NAMALWA (cell line): Measurements from ENCODE around the gene TIAM1.

ENCODE experiments used
- DNase-seq: peaks from one replicate; pipeline ENCODE4 v3.0.0-alpha.2; 2015; ENCODE audit warnings: low spot score

TIAM1 gene

DNA sequence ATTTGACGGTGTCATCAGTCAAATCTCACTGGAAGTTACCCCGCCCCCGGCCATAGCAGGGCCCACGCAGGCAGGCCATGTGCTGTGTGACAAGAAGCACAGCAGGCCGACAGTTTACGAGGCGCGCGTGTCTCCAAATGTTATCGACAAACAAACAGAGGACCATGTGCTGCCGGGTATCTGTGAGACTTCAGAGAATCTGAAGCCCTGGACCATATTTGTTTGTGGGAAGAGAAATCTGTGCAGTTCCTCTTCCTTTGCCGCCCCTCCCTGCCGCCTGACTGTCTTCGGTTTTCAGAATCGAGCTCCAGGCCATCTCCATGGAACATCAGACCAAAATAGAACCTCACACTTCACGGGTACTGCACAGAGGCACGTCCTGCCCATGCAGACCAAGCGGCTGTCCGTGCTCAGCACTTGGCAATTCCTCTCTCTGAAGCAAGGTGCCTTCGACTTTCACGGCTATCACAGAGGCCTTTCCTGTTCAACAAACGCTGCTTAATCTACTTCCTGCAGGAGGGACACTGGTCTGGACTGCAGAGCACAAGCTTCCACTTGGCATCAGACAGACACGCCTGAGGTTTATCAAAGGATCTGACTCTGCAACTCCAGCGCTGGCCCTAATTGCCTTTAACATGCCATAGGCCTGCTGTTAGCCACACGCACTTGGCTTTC is 170.0 kb downstream of the TIAM1 start:
- DNase-seq: no peak

DNA sequence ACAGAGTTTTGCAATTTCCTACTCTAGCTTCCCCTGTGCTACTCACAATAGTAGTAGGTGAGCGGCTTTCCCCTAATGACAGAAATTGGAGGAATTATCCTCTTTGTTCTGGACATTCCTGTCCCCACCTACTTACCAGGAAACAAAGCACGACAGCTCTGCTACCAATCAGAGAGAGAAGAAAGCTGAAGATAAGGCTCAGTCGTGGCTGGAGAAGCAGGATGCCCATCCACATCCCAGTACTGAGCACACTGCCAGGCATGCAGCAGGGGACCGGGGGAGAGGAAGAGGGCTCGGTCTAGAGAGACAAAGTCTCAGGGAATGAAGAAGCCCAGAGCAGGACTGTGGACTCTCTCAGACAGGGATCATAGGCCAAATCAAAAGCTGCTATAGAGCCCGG is 171.7 kb downstream of the TIAM1 start:
- DNase-seq: no peak

DNA sequence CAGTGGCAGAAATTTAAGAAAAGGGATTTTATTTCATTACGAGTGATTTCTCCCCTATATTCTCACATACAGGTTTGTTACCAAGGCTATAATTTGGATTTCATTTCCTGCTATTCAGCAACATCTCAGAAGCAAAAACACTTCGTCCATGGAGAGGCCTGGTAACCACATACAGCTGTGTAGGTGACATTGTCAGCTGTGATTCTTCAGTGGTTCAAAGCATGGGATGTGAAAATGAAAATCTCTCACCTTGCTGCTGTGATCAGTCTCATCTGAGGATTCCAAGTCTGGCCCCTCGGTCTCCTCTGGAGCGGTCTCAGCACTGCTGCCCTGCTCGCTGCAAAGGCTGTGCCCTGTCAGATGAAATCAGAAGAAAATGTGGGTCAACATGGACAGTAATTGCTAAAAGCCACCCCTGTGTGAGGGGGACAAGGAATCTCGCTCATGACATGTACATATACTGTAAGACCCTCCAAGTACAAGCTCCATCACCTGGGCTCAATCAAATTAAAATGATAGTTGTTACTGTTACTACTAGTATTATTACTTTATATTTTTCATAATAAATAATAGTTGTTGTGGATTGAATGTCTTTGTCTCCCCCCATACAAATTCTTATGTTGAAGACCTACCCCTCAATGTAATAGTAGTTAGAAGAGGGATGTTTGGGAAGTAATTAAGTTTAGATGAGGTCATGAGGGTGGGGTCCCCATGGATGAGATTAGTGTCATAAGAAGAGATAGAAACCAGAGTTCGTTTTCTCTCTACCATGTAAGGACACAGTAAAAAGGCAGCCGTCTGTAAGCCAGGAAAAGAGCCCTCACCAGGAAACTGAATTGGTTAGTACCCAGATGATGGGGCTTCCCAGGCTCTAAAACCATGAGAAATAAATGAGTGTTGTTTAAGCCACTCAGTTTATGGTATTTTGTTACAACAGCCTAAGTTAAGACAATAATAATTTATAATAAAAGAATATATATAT is 179.1 kb downstream of the TIAM1 start:
- DNase-seq: no peak

DNA sequence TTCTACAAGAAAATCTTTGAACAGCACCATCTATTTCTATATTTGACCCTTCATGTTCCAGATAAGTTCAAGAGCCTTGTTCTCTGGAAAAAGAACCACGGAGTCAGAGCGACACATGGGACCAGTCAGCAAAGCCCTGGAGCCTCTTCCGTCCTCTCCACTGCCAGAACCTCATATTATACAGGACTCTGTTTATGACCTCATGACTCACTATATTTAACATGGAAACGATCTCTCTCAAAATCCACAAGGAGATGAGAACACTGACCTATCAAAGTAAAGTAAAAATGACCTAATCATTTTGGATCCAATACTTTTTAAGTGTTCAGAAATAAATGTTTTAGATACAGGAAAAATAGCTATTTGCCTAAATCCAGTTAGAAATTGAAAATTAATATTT is 181.2 kb downstream of the TIAM1 start:
- DNase-seq: no peak

DNA sequence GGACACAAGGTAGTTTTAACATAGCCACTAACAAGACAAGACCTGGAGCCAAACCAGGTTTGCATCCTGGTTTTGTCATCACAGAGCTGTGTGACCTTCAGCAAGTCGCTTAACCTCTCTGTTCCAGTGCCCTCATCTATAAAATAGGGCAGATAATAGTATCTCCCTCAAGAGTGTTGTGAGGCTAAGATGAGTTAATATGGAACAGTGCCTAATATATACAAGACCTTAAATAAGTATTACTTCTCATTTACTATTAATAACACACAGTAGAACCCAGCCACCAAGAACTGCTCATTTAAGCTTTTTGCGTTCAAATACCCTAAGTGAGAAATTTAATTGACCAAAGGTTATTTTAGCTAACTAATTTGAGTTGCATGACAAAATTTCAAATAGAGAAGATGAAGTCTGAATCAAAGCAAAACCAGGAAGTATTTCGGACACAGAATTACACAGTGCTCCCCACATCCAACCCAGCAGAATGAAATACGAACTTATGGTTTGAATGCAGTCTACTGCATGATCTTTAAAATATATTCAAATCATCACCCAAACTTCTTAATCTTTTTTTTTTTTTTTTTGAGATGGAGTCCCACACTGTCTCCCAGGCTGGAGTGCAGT is 181.9 kb downstream of the TIAM1 start:
- no peak for DNase-seq

DNA sequence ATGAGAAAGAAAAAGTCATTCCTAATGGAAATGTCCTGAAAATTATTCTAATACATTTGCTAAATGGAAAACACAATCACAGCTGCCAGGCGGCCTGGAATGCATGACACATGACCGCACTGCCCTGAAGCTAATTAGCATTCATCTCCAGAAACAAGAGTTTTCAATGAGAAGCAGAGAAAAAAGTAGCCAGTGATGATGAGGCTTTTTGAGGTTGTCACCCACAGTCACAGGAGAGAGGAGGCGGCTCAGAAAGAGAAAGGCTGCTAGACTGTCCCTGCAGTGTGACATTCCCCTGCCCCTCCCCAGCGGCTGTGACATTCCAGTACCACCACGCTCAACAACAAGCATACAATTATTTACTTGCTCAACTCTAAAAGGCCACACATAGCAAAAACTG is 182.9 kb downstream of the TIAM1 start:
- DNase-seq: no peak

DNA sequence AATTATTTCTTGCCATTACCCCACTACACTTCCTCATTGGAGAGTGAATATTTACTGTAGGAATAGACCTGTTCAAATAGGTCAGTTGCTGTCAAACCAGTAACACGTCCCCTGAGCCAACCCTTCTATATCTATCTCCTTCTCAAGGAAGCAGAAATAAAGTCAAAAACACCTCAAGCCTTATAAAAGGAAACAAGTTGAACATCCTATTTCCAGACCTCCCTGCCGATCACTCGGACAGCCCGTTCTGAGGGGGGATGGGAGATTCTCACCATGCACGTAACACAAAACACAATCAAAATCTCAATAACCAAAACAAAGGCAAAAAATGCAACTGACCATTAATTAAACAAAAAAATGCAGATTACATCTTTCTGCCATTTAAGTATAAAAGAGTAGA is 184.3 kb downstream of the TIAM1 start:
- DNase-seq: no peak

DNA sequence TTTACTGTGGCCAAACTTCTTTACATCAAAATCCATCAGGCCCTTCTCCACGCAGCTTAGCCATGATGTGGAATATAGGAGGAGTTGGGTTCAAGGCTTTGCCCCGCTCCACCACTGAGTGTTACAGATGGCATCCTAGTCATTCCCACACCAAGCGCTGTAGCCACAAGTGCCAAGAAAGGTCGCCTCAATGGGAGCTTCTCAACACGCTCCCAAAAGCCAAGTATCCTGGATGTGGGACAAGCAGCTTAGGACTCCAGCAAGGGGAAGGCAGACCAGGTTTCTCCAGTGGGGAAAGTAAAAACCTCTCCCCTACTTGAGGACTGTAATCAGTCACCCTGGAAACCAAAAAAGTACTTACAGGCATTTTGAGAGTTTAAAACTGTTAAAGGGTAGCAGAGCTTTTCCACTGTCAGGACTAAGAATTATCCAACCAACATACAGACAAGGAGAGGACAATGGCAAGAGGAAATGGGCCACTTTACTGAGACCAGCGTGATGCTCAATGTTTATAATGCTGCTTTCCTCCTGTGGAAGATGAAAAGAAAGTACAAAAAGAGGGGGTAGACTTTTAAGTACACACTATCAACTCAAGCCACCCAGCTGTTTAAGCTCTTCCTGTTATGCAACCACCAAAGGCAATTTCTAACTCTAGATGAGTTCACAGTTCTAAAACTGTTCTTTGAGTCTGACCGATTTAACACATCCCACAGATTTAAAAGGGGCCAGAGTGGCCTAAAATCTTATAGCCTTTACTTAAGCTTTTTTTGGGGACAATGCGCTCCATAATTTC is 185.1 kb downstream of the TIAM1 start:
- peak; percentile 18 for DNase-seq

DNA sequence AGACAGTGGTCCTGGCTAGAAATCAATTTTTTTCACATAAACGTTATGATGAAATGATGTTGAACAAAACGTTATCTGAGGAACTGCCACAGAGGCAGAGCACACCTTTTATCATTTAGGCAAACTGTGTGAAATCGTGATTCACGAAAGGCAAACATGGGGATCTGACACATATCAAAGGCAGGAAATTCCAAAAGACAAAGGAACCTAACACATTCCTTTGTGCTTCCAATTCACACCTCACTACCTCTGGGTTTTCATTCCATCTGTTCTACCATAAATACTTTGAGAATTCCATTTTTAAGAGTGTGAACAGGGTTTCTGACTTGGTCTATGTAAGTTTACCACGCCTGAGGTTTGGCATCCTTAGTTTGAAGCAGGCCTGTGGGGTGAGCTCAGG is 186.3 kb downstream of the TIAM1 start:
- DNase-seq: no peak

DNA sequence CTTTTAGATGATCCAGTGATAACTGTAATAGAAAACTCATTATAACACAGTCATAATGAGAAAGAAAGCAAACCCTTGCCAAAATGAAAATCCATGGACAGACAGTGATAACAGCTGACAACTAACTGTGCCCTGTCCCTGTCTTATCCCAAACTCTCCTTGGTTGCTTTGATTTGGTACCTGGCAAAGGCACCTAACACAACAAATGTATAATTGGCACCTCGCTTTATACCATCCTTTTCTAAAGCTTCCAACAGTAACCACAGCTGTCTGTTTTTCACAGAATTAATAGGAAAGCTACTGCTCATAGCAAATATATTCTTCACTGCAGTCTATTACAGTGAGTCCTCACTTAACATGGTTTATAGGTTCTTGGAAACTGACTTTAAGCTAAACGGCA is 187.4 kb downstream of the TIAM1 start:
- no peak for DNase-seq

DNA sequence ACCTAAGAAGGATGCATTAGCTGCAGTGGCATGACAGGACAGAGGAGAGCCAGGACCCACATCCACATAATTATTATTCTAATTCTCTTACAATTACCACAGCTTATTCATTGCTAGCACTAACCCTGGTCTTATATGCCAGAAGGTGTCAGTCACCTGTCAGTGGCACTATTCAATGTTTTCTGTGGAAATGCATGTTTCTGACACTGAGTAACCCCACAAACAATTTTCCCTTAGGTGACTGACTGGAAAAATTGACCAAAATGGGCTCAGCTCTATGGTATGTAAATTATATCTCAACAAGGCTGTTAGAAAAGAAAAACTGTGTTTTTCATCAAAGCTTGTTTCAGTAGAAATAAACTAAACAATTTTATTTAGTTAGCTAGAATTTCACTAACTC is 187.9 kb downstream of the TIAM1 start:
- no peak for DNase-seq

DNA sequence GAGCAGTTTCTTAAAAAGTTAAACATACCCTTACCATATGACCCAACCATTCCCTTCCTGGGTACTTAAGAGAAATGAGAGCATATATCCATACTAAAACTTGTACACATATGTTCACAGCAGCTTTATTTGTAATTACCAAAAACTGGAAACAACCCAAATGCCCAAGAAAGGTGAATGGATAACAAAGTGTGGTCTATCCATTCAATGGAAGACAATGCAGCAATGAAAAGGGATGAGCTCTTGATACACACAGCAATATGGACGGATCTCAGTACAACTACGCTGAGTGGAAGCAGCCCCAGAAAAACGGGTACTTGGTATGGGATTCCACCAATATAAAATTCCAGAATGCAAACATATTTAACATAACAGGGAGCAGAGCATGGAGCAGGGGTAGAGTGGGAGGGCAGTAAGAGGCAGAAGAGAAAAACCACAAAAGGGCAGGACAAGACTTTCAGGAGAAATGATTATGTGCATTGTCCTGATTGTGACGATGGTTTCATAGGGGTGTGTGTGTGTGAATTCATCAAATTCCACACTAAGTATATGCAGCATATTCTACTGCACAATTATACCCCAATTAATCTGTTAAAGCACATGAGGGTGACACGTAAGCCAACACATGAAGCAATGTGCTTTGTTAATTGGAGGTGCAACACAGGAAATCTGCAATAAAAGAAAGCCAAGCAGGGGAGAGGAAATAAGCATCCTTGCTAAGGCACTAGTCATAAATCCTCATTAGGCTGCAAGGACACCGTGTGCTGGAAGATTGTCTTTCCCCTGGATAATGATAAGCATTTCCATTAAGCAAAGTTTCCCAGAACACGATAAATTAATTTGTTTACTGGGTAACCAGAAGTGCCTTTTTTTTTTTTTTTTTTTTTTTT is 192.7 kb downstream of the TIAM1 start:
- no peak for DNase-seq

DNA sequence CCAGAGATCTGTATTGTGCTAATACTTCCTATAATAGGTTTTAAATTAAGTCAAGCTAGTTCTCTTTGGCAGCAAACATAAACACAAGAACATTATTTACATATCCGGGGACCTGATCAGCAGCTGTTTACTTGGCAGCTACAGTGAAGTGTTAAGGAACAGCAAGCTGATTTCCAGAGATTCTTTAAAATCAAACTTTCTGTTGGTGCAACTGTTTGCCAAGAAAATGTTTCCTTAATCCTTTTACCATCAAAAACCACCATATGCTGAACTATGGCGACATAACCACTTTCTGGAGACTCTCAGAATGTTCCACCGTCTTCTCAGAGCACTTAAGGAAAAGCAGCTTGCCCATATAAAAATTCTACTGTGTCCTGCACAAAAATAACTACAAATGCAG is 198.8 kb downstream of the TIAM1 start:
- no peak for DNase-seq

DNA sequence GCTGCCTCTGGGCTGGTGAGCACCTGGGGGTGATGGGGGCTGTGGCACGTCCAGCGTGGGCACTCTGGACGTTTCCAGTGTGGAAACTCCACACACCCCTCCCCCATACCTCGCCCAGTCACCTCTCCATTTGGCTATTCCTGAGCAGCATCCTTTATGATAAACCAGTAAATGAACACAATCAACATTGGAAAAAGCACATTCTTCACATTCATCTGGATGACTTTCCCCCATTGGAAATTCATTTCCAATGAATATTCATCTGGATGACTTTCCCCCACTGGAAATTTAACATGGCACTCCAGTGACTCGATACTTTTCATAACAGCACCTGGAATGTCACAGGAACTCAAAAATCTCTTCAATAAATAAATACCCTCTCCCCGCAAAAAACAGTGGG is 201.0 kb downstream of the TIAM1 start:
- no peak for DNase-seq

DNA sequence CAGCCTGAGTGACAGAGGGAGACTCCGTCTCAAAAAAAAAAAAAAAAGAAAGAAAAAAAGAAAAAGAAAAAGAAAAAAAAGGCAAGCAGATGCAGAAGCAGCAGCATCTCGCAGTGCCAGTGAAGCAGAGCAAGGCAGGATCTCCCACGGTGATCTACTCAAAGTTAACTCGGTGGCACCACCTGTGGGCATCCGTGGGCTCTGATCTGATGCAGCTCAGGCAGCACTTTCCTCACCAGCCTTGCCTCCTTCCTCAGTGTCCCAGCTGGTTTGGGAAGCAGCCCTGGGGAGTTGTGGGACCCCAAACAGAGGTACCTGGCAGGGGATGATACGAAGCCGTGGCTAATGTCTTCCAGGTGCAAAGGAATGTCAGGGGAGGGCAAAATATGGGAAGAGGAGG is 201.5 kb downstream of the TIAM1 start:
- peak; percentile 55 for DNase-seq

DNA sequence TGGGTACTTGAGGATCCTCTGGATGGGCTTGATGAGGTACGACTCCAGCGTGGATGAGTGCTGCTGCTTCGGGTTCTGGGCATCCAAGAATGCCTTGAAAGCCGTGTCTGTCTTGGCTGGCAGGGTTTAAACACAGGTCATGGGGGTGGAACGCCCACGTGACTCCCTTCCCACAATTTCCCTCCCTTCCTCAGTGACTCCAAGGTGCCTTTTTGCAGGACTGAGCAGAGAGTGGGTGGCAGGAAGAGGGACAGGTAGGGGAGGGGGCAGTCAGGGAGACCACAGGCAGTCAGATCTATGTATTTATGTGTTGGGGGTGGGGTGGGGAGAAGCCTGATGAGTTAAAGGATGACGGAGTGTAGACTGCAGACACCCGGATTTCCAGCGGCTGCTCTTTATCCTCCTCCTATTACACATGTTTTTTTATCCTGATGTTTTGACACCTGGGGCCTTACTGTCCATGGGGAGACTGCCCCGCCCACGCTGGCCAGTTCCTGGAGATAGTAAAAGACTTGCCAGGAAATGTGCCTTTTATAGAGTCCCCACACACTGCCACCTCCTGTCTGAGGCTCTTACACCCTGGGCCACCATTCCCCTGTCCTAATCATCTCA is 202.6 kb downstream of the TIAM1 start:
- DNase-seq: no peak

DNA sequence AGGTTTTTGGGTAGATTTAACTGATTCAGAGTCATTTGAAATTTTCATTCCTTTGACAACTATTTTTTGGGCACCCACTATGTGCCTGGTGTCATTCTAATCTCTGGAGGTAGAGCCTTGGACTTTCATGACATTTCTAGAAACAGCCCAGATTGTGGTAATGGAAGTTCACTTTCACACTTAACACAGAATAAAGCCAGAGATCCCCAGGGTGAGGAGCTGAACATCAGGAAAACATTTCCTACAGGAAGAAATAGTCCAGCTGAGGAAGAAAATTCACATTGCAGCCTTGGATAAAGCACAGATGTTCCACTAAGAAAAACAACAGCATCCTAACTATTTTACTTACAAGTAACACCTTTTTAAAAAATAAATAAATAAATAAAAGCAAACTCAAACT is 203.4 kb downstream of the TIAM1 start:
- no peak for DNase-seq

DNA sequence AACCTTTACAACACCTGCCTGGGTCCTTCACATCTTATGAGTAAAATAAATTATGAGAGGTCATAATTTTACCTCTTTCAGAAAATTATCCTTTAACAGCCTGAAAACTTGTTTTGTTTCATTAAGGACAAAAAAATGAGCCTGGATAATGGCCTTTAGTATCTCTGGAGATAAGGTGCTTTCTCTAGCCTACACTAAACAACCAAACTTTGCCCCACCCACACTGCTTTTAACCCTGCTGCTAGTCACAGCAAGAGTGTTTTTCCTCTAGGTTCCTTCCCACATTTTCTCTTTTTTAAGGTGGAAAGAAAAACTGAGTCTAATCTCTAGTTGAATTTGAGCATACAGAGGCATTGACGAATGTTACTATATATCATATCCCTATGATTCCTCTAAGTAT is 204.0 kb downstream of the TIAM1 start:
- DNase-seq: no peak

DNA sequence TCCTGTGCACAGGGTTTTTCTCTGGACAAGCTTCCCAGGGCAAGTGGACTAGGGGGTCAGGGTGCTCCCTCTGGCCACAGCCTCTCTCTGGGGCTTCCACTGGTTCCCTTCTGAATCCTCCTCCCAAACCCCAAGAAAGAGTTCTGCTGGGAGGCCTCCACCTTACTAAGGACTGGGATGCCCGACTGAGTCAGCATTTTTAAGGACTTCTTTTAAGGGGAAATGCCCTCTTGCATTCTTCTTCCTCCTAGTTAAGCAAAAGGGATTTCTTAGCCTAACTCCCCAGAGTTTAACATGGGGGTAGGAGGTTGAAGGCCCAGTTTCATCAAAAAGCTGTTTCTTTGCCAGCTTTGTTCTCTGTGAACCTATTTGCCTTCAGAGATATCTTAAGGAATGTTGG is 206.1 kb downstream of the TIAM1 start:
- no peak for DNase-seq

DNA sequence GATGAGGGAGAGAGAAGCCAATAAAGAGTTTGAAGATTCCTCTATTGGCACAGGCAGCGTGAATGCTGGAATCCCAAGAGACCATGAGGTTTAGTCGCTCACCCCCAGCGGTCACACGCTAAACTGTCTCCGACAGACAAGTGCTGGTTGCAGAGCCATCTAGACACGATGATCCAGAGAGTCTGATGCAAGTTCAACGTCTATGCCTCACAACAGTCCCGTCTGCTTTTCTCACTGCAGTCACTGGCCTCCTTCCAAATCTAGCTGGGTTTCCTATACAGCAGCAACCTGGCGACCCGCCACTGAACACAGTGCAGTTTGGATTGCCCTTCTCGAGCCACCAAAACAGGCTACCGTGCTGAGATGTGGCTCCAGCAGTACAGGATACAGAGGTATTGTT is 207.2 kb downstream of the TIAM1 start:
- peak; percentile 61 for DNase-seq
